Vagina (tissue), 2 donors: ENCODE results near the gene CRYAB. TPM values are rescaled to one million over a fixed set of nuclear protein-coding genes. Genes with fewer than 3 reads are reported as not detected.
A peak's percentile ranks its signal among the peaks of the same experiment; 100 is the strongest.

ENCODE experiments used
- DNase-seq, 2 donors: peaks; one replicate each; pipeline ENCODE4 v3.0.0-alpha.2; 2017; ENCODE audit errors: extremely low spot score in 2 of 2
- H3K27ac ChIP-seq: fragments of 200-600 bp; sonication (generic); one replicate; pipeline ENCODE4 v1.5.1; 2019
- H3K27me3 ChIP-seq: fragments of 200-600 bp; sonication (generic); one replicate; pipeline ENCODE4 v1.5.1; 2019
- H3K36me3 ChIP-seq, 2 donors: fragments of 200-600 bp; sonication (generic); one replicate each; pipeline ENCODE4 v1.5.1; 2017 to 2019
- H3K4me1 ChIP-seq: fragments of 200-600 bp; sonication (generic); one replicate; pipeline ENCODE4 v1.5.1; 2019
- H3K4me3 ChIP-seq, 2 donors: fragments of 200-600 bp; sonication (generic); 1 replicate in 1 of 2; 2 replicates in 1 of 2; pipeline ENCODE4 v1.5.1; 2016 to 2019
- H3K9me3 ChIP-seq: fragments of 200-600 bp; sonication (generic); one replicate; pipeline ENCODE4 v1.5.1; 2019
- CTCF ChIP-seq, 3 experiments: fragments of 450-650 bp in 2 of 3; fragments of 200-600 bp in 1 of 3; sonication (generic) in 1 of 3; IDR thresholded peaks; one replicate each; pipeline ENCODE4 v1.5.1; 2017 to 2019; ENCODE audit warnings: antibody characterized with exemption in 3 of 3, mild to moderate bottlenecking in 2 of 3, moderate library complexity in 2 of 3
- POLR2A ChIP-seq, 2 donors: fragments of 450-650 bp; IDR thresholded peaks; one replicate each; pipeline ENCODE4 v1.6.1; 2017; ENCODE audit warnings: antibody characterized with exemption in 2 of 2, mild to moderate bottlenecking in 2 of 2, moderate library complexity in 2 of 2
- POLR2AphosphoS5 ChIP-seq, 2 donors: sonication (generic); formaldehyde crosslinking; IDR thresholded peaks; one replicate each; pipeline ENCODE4 v1.9.0; 2017; ENCODE audit warnings: antibody characterized with exemption in 2 of 2, mild to moderate bottlenecking in 2 of 2, low read depth in 1 of 2; ENCODE audit not compliant: insufficient read depth in 1 of 2
- intact Hi-C: fragments of 100-400 bp; cut with DNase I; formaldehyde crosslinking; loops from one replicate; pipeline ENCODE4 v1.15.1; 2023
- total RNA-seq: library from RNA; depleted of rRNA; stranded (reverse); fragments of >200 nt; gene quantifications from one replicate; pipeline ENCODE4 v1.2.3, GENCODE V29; 2016

Gene CRYAB
- total RNA-seq, 1 donor from 2014 or later = 161 TPM

GRCh38 chr11:111951565-111951964 is 40.0 kb upstream of the CRYAB start:
- TF ChIP-seq POLR2A (IDR thresholded peaks at IDR 0.05) = no peak
- TF ChIP-seq POLR2AphosphoS5 (IDR thresholded peaks at IDR 0.05; ENCODE audit: insufficient read depth in 1 of 2, low read depth in 1 of 2) = no peak
- TF ChIP-seq CTCF (IDR thresholded peaks at IDR 0.05) = no peak
- no peaks in the 10 kb centered on the region for H3K36me3 ChIP-seq
- no peaks in the 10 kb centered on the region for H3K27me3 ChIP-seq
- intact Hi-C loops = no loop called here
- no peaks in the 10 kb centered on the region for H3K9me3 ChIP-seq
- no peaks in the 10 kb centered on the region for H3K4me1 ChIP-seq
- no peak for DNase-seq
- H3K4me3 ChIP-seq = no peak overlapping the region
- no peak overlapping the region for H3K27ac ChIP-seq

DNA sequence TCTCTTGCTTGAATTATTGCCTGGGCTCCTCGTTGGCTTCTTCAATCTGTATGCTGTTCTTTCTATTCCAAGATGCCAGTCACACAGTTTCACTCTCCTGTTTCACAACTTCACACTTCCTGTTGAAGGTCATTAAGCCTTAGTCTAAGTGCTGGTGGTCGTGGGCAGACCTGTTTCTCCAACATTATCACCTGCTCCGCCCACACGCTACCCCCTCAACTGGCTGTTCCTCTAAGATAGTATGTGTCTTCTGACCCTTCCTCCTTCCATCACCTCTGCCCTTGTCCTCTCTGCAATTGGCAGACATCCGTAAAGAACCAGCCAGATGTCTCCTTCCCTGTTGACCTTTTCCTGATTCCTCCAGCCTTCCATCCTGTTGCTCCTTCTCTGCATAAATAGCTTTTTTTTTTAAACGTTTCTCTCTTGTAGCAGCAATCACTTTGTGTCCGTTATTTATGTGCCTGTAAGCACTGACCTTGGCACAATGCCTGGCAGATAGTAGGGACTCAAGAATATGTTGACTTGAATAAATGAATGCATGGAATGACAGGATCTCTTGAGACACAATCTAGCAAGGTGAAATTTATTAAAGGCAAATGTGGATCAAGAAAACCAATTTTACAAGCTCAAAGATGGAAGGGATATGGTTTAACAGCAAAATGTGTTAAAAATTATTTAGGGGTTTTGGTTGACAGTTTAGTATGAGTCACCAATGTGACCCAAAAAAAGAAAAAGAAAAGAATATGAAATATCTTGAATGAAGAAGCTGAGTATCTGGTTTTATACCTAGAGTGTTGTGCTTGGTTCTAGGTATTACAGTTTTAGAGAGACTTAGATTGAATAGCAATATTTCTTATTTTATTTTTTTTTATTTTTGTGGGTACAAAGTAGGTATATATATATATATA is 38.2 kb upstream of the CRYAB start:
- Histone ChIP-seq H3K4me3 (no peak overlapping the region), H3K27me3 (no peaks in the 10 kb centered on the region), H3K36me3 (no peaks in the 10 kb centered on the region), H3K9me3 (no peaks in the 10 kb centered on the region), H3K4me1 (peaks cover 4% of the 10 kb centered on the region), H3K27ac (no peak overlapping the region)
- no peak for DNase-seq
- TF ChIP-seq CTCF (IDR thresholded peaks at IDR 0.05) (no peak), POLR2AphosphoS5 (IDR thresholded peaks at IDR 0.05; ENCODE audit: insufficient read depth in 1 of 2, low read depth in 1 of 2) (no peak), POLR2A (IDR thresholded peaks at IDR 0.05) (no peak)
- intact Hi-C loops = no loop called here

DNA sequence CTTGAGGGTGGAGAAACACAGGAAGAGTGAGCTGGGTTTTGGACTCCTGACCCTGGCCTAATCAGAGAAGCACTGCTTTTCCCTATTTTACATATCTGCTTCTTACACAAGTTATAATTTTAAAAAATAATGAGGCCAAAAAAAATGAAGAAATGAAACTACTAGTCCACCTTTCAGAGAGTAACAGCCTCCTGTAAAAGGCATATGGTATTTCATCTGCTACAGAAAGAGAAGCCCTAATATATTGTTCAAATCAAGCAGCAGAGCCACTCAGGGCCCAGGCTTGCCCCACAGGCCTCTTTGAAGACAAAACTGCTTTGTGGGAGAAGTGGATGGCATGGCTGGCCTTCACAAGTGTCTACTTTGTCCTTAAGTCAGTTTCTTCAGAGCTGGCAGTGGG is 35.6 kb upstream of the CRYAB start:
- Histone ChIP-seq H3K36me3 (no peaks in the 10 kb centered on the region), H3K4me3 (no peak overlapping the region), H3K27me3 (no peaks in the 10 kb centered on the region), H3K9me3 (no peaks in the 10 kb centered on the region), H3K27ac (no peak overlapping the region), H3K4me1 (peaks cover 14% of the 10 kb centered on the region)
- TF ChIP-seq POLR2A (IDR thresholded peaks at IDR 0.05) (no peak), CTCF (IDR thresholded peaks at IDR 0.05) (no peak), POLR2AphosphoS5 (IDR thresholded peaks at IDR 0.05; ENCODE audit: insufficient read depth in 1 of 2, low read depth in 1 of 2) (no peak)
- DNase-seq = no peak
- intact Hi-C loops = no loop called here

DNA sequence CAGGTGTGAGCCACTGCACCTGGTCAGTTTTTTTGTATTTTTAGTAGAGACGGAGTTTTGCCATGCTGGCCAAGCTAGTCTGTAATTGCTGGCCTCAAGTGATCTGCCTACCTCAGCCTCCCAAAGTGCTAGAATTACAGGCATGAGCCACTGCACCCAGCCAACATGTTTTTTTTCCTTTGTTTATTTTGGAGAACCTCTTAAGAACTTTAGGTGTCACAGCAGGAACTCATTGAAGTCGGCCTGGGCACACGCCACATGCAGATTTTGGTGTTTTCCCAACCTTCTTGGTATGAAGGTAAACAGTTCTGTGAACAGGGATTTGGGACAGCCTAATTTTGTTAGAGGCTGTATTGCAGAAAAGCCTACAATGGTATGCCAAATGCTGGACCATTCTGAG is 34.9 kb upstream of the CRYAB start:
- Histone ChIP-seq H3K27ac (no peak overlapping the region), H3K4me3 (no peak overlapping the region), H3K36me3 (no peaks in the 10 kb centered on the region), H3K9me3 (no peaks in the 10 kb centered on the region), H3K27me3 (no peaks in the 10 kb centered on the region), H3K4me1 (peaks cover 14% of the 10 kb centered on the region)
- intact Hi-C loops = no loop called here
- DNase-seq = no peak
- TF ChIP-seq POLR2A (IDR thresholded peaks at IDR 0.05) (no peak), POLR2AphosphoS5 (IDR thresholded peaks at IDR 0.05; ENCODE audit: insufficient read depth in 1 of 2, low read depth in 1 of 2) (no peak), CTCF (IDR thresholded peaks at IDR 0.05) (no peak)

DNA sequence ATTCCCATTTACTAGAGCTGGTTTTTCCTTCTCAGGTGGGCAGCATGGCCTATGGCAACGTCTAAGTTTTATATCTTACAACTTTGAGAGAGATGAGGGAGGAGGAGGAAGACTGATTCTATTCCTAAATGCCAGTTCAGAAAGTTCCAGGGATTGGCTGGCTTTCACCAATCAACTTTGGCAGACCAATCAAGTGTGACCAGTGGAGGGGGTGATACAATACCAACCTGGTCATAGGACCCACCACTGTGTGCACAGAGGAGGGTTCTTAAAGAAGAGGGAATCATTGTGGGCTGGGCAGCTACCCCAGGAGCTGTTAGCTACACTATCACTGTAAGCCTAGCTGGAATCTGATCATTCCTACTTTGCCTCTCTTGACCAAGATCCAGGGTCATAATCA is 33.6 kb upstream of the CRYAB start:
- Histone ChIP-seq H3K27me3 (no peaks in the 10 kb centered on the region), H3K4me3 (no peak overlapping the region), H3K9me3 (no peaks in the 10 kb centered on the region), H3K36me3 (no peaks in the 10 kb centered on the region), H3K4me1 (peaks cover 14% of the 10 kb centered on the region), H3K27ac (peak overlapping the region; percentile 57)
- no peak for DNase-seq
- TF ChIP-seq POLR2A (IDR thresholded peaks at IDR 0.05) = no peak
- no peak for TF ChIP-seq POLR2AphosphoS5 (IDR thresholded peaks at IDR 0.05; ENCODE audit: insufficient read depth in 1 of 2, low read depth in 1 of 2)
- no peak for TF ChIP-seq CTCF (IDR thresholded peaks at IDR 0.05)
- intact Hi-C loops = no loop called here
